Measurements from ENCODE around the gene SMURF1. TPM values are rescaled to one million over a fixed set of nuclear protein-coding genes. Genes with fewer than 3 reads are reported as not detected.

The SMURF1 gene
- total RNA-seq, 4 donors from 2014 or later = 26.8 to 44.7 (median 31.5) TPM

- DNase-seq (ENCODE audit: low spot score in 2 of 2) = no peak
- 36 to 42% methylated on average over 10 of the region's 10 CpGs for WGBS, 2 donors
- intact Hi-C loops (cut with DNase I; ENCODE audit: low total_unique reads) = no loop called here
- no peak overlapping the region for H3K4me3 ChIP-seq (ENCODE audit: low read depth, poor library complexity, severe bottlenecking)
- no peak for TF ChIP-seq POLR2A (IDR thresholded peaks at IDR 0.05)
- TF ChIP-seq CTCF (IDR thresholded peaks at IDR 0.05) = no peak
These were observed 34.5 kb downstream of the SMURF1 start for GRCh38 chr7:99109108-99110051.

- DNase-seq (ENCODE audit: low spot score in 2 of 2) = no peak
- WGBS, 2 donors = 49 to 52% methylated on average over 4 of the region's 4 CpGs
- TF ChIP-seq POLR2A (IDR thresholded peaks at IDR 0.05) (no peak), CTCF (IDR thresholded peaks at IDR 0.05) (no peak)
- H3K4me3 ChIP-seq (ENCODE audit: low read depth, poor library complexity, severe bottlenecking) = no peak overlapping the region
- intact Hi-C loops (cut with DNase I; ENCODE audit: low total_unique reads) = no loop called here
These were observed 35.3 kb downstream of the SMURF1 start for GRCh38 chr7:99108613-99109012.

- WGBS, 2 donors = 47 to 55% methylated on average over 4 of the region's 4 CpGs
- no peak for DNase-seq (ENCODE audit: low spot score in 2 of 2)
- intact Hi-C loops (cut with DNase I; ENCODE audit: low total_unique reads) = no loop called here
- no peak for TF ChIP-seq CTCF (IDR thresholded peaks at IDR 0.05)
- no peak for TF ChIP-seq POLR2A (IDR thresholded peaks at IDR 0.05)
- H3K4me3 ChIP-seq (ENCODE audit: low read depth, poor library complexity, severe bottlenecking) = no peak overlapping the region
These were observed 37.1 kb downstream of the SMURF1 start for GRCh38 chr7:99106821-99107241.

- 73 to 75% methylated on average over 6 of the region's 6 CpGs for WGBS, 2 donors
- no peak overlapping the region for H3K4me3 ChIP-seq (ENCODE audit: low read depth, poor library complexity, severe bottlenecking)
- no peak for DNase-seq (ENCODE audit: low spot score in 2 of 2)
- intact Hi-C loops (cut with DNase I; ENCODE audit: low total_unique reads) = no loop called here
- TF ChIP-seq CTCF (IDR thresholded peaks at IDR 0.05) (no peak), POLR2A (IDR thresholded peaks at IDR 0.05) (no peak)
These were observed 37.5 kb downstream of the SMURF1 start for GRCh38 chr7:99106411-99106810.

GRCh38 chr7:99105756-99106155 lies 38.2 kb downstream of the SMURF1 start:
- TF ChIP-seq POLR2A (IDR thresholded peaks at IDR 0.05) (no peak), CTCF (IDR thresholded peaks at IDR 0.05) (no peak)
- intact Hi-C loops (cut with DNase I; ENCODE audit: low total_unique reads) = no loop called here
- no peak for DNase-seq (ENCODE audit: low spot score in 2 of 2)
- H3K4me3 ChIP-seq (ENCODE audit: low read depth, poor library complexity, severe bottlenecking) = no peak overlapping the region
- 66 to 75% methylated on average over 3 of the region's 3 CpGs for WGBS, 2 donors
